BJ (cell line): Measurements from ENCODE around the gene TMEM248. TPM values are rescaled to one million over a fixed set of nuclear protein-coding genes. Genes with fewer than 3 reads are reported as not detected.
"Not testable (repeated sequence)": the region's sequence is repeated elsewhere in the genome, so short reads cannot be mapped to it uniquely, and the experiment has no call there.

Experiments
- CTCF ChIA-PET: fragments of 350-600 bp; formaldehyde crosslinking; extraction: SDS; loops from one replicate; lab custom pipeline; 2021; ENCODE audit warnings: antibody characterized with exemption, inconsistent platforms; lab: Yijun Ruan, JAX
- POLR2A ChIA-PET: fragments of 300-600 bp; sonication (Branson Sonifier 250); formaldehyde crosslinking; extraction: SDS; loops from one replicate; lab custom pipeline; 2021; ENCODE audit warnings: antibody characterized with exemption; lab: Charles Lee
- DNase-seq: peaks from one replicate; pipeline ENCODE4 v3.0.0-alpha.2; 2011; ENCODE audit warnings: low read depth
- H3K27me3 ChIP-seq: 2 replicates; pipeline ENCODE4 v1.6.0; 2011; ENCODE audit warnings: low read length; ENCODE audit not compliant: control insufficient read depth, insufficient read depth
- H3K36me3 ChIP-seq: 2 replicates; pipeline ENCODE4 v1.5.1; 2011; ENCODE audit warnings: low read length; ENCODE audit not compliant: control insufficient read depth, insufficient read depth
- H3K4me3 ChIP-seq: 2 replicates; pipeline ENCODE4 v1.5.1; 2011; ENCODE audit warnings: low read depth, mild to moderate bottlenecking, control low read depth, low read length
- polyA plus RNA-seq: library from polyadenylated mRNA; depleted of rRNA; stranded (reverse); fragments of >200 nt; gene quantifications from 2 replicates; pipeline ENCODE4 v1.2.3, GENCODE V29; 2011; rRNA removed
- small RNA-seq: library from RNA; depleted of rRNA; stranded (forward); fragments of <200 nt; gene quantifications from one replicate; pipeline ENCODE3, GENCODE V24; 2012; ENCODE audit warnings: low replicate concordance, low read depth; ENCODE audit not compliant: insufficient read length
- TF ChIP-seq, protein P1 (sequence below): IDR thresholded peaks from 2 replicates; pipeline ENCODE4 v1.5.1; 2011; ENCODE audit warnings: low read depth, mild to moderate bottlenecking, control low read depth, inconsistent platforms, low read length, moderate library complexity; ENCODE audit not compliant: insufficient read depth

Gene TMEM248
- polyA plus RNA-seq, 1 experiment: 281 TPM

DNA sequence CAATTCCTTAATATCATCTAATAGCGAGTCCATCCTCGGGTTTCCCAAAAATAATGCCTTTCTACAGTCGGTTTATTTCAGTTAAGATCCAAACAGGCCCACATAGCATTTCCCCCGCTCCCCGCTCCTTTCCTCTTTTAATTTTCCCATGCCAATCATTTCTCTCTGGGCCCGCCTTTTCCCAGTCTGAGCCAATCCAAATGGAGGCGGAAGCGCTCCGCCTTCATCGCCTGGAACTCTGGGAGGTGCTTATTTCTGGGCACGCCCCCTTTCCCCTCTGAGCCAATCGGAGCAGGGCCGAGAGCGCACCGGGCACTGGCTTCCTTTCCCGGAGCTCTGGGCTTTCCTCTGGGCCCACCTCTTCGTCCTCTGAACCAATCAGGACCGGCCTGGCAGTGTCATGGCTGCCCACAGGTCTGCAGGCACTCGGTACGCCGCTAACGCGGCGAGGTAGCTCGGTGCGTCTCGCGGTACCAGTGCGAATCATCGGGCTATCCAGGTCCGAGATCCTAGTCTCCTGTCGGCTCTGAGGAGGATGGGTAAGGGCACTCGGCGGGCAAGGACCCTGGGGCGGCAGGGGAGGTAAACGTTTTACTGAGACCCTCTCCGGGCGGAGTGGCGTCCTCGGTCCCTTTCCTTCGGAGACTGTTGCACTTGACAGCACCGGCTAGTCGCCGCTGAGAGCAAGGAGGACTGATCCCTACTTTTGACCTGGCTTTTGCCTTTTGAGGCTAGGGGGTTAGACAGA lies 75.6 kb downstream of the TMEM248 start, which contains the start of gene TYW1:
TYW1 (plus strand) TSS at position 390 of the 748 bp plus-strand sequence; CDS start at position 536, 146 bp downstream.
- CTCF ChIA-PET, H3K36me3 ChIP-seq, H3K27me3 ChIP-seq, POLR2A ChIA-PET: not testable (repeated sequence)
- DNase-seq: peak; percentile 84
- peak within 1 kb of the TSS; percentile 61 for H3K4me3 ChIP-seq

DNA sequence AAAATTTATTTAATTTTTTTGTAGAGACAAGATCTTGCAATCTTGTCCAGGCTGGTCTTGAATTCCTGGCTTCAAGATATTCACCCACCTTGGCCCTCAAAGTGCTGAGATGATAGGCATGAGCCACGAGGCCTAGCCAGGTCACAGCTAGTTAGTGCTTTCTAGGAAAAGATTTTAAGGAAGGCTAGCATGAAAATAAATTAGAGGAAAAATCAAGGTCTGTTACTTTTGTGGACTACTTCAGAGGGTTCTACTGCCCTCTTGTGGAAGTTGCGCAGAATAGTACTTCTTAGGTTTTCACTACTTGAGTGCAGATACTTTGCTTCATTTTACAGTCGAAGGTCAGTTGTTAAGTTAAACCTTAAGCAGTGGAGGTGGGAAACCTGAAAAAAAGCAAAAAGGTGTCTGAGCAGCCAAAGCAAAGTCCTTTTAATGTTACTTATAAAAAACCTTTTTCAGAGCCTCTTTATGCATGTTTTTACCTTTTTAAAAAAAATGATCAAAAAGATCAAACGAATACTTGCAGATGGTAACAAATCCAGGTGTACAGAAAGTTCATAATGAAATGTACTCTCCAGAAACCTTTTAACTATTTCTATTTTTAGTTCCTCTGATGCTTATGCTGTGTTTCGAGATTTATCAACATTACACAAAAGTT lies 79.7 kb downstream of the TMEM248 start:
- H3K36me3 ChIP-seq, H3K4me3 ChIP-seq, DNase-seq, H3K27me3 ChIP-seq, CTCF ChIA-PET, POLR2A ChIA-PET: not testable (repeated sequence)
- TF ChIP-seq, protein P1, sequence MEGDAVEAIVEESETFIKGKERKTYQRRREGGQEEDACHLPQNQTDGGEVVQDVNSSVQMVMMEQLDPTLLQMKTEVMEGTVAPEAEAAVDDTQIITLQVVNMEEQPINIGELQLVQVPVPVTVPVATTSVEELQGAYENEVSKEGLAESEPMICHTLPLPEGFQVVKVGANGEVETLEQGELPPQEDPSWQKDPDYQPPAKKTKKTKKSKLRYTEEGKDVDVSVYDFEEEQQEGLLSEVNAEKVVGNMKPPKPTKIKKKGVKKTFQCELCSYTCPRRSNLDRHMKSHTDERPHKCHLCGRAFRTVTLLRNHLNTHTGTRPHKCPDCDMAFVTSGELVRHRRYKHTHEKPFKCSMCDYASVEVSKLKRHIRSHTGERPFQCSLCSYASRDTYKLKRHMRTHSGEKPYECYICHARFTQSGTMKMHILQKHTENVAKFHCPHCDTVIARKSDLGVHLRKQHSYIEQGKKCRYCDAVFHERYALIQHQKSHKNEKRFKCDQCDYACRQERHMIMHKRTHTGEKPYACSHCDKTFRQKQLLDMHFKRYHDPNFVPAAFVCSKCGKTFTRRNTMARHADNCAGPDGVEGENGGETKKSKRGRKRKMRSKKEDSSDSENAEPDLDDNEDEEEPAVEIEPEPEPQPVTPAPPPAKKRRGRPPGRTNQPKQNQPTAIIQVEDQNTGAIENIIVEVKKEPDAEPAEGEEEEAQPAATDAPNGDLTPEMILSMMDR: peak; percentile 20; the same call in 1 of the 2 replicates

DNA sequence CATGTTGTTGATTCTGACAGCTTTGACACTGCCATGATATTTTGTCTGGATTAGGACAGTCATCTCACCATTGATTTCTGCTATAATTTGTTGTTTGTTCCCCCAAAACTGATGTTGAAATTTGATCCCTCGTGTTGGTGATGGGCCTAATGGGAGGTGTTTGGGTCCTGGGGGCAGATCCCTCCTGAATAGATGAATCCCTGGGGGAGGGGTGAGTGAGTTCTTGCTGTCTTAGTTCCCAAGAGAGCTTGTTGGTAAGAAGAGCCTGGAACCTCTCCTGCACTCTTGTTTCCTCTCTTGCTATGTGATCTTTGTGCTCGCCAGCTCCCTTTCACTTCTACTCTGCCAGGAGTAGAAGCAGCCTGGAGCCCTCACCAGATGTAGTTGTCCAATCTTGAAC lies 83.1 kb downstream of the TMEM248 start:
- H3K27me3 ChIP-seq, POLR2A ChIA-PET, H3K4me3 ChIP-seq, H3K36me3 ChIP-seq, DNase-seq: not testable (repeated sequence)
- CTCF ChIA-PET: interaction anchor here (0.6 kb wide), 1 partner anchor 467 kb away, joined by 4 read pairs; no protein-coding TSS in a partner anchor

DNA sequence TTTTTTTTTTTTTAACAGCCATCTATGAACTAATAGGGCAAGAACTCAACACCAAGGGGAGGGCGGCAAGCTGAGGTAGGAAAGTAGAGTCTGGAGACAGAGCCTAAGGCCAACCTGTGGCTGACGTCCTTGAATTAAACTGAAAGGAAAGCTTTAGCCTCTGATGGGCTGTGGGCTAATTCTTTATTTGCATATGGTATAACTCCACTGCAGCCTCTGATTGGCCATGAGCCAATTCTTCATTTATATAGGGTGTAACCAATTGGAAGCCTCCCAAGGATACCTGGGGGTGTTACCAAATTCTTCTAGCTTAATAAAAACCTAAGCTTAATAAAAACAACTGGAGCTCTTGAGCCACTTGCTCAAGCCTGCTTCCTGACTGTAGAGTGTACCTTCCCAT lies 85.9 kb downstream of the TMEM248 start:
- Histone ChIP-seq H3K27me3 (no peaks in the 10 kb centered on the region), H3K4me3 (no peak overlapping the region), H3K36me3 (no peaks in the 10 kb centered on the region; the same call in 1 of the 2 replicates)
- no peak for DNase-seq
- ChIA-PET CTCF (no interaction called here), POLR2A (no interaction called here)
- TF ChIP-seq, protein P1: no peak

Small RNAs within 50 kb of the gene (small RNA-seq; reads per million reads assigned to genes)
- gene RF00017 (not detected), gene RN7SL43P (not detected), gene RNU6-1254P (not detected)

Other genes with a start within 250 kb of the TMEM248 start
- 49.1 and 61.0 TPM in 2 replicates for gene RABGEF1, start 180.5 kb upstream of the TMEM248 start, polyA plus RNA-seq
- 52.5 and 104 TPM in 2 replicates for gene SBDS, start 74.4 kb downstream of the TMEM248 start, polyA plus RNA-seq
- 13.0 and 15.3 TPM in 2 replicates for gene TYW1, start 75.6 kb downstream of the TMEM248 start, polyA plus RNA-seq